ENCODE measurements around the gene ABCC1.
"Not testable (repeated sequence)": the region's sequence is repeated elsewhere in the genome, so short reads cannot be mapped to it uniquely, and the experiment has no call there.

Gene ABCC1

GRCh38 chr16:16163571-16163970 is 214.2 kb downstream of the ABCC1 start:
- DNase-seq: no peak

GRCh38 chr16:16164243-16164642 is 214.8 kb downstream of the ABCC1 start:
- DNase-seq: no peak

GRCh38 chr16:16166085-16166484 is 216.7 kb downstream of the ABCC1 start:
- DNase-seq: no peak

GRCh38 chr16:16166949-16167348 is 217.5 kb downstream of the ABCC1 start:
- no peak for DNase-seq

- no peak for DNase-seq
These were observed 218.5 kb downstream of the ABCC1 start for GRCh38 chr16:16167927-16168326.

GRCh38 chr16:16168431-16168830 is 219.0 kb downstream of the ABCC1 start:
- no peak for DNase-seq

GRCh38 chr16:16169615-16170014 is 220.2 kb downstream of the ABCC1 start:
- no peak for DNase-seq

GRCh38 chr16:16171332-16171919 is 222.0 kb downstream of the ABCC1 start:
- no peak for DNase-seq

- DNase-seq: no peak
These were observed 223.6 kb downstream of the ABCC1 start for GRCh38 chr16:16172991-16173390.

- no peak for DNase-seq
These were observed 225.9 kb downstream of the ABCC1 start for GRCh38 chr16:16175296-16175695.

- DNase-seq: no peak
These were observed 226.9 kb downstream of the ABCC1 start for GRCh38 chr16:16176328-16176727.

- no peak for DNase-seq
These were observed 229.2 kb downstream of the ABCC1 start for GRCh38 chr16:16178455-16179162.

- DNase-seq: not testable (repeated sequence)
These were observed 232.3 kb downstream of the ABCC1 start for GRCh38 chr16:16181748-16182147.

- no peak for DNase-seq
These were observed 233.5 kb downstream of the ABCC1 start for GRCh38 chr16:16182918-16183317.

- DNase-seq: peak; percentile 19 to 31 (median 30)
These were observed 234.1 kb downstream of the ABCC1 start for GRCh38 chr16:16183562-16183961.

GRCh38 chr16:16184594-16184993 is 235.2 kb downstream of the ABCC1 start:
- no peak for DNase-seq

- DNase-seq: no peak
These were observed 235.7 kb downstream of the ABCC1 start for GRCh38 chr16:16185095-16185494.

- DNase-seq: no peak
These were observed 237.4 kb downstream of the ABCC1 start for GRCh38 chr16:16186820-16187219.

GRCh38 chr16:16188827-16189226 is 239.4 kb downstream of the ABCC1 start:
- DNase-seq: no peak

GRCh38 chr16:16189842-16190241 is 240.4 kb downstream of the ABCC1 start:
- DNase-seq: no peak

GRCh38 chr16:16190546-16190945 is 241.1 kb downstream of the ABCC1 start:
- no peak for DNase-seq

- not testable (repeated sequence) for DNase-seq
These were observed 241.6 kb downstream of the ABCC1 start for GRCh38 chr16:16190966-16191365.

GRCh38 chr16:16191493-16192167 is 242.2 kb downstream of the ABCC1 start:
- DNase-seq: no peak

Measured in suppressor macrophage treated with lipopolysaccharide for 1 hour (primary cell).